NCI-H2227 (cell line): ENCODE measurements around the gene HMCN1.

Source experiments
- DNase-seq: peaks from one replicate; lab custom pipeline; 2025; ENCODE audit not compliant: unreplicated experiment; lab: John Stamatoyannopoulos, UW

HMCN1 gene

GRCh38 chr1:186063091-186063657 lies 329.0 kb downstream of the HMCN1 start:
- DNase-seq = no peak

- DNase-seq = no peak
Observed at GRCh38 chr1:186066411-186066810, 332.2 kb downstream of the HMCN1 start.

GRCh38 chr1:186073697-186074096 lies 339.5 kb downstream of the HMCN1 start:
- no peak for DNase-seq

- no peak for DNase-seq
Observed at GRCh38 chr1:186076006-186076405, 341.8 kb downstream of the HMCN1 start.

GRCh38 chr1:186078245-186078644 lies 344.1 kb downstream of the HMCN1 start:
- no peak for DNase-seq

GRCh38 chr1:186079084-186079684 lies 345.0 kb downstream of the HMCN1 start:
- no peak for DNase-seq

- DNase-seq = no peak
Observed at GRCh38 chr1:186082235-186082937, 348.2 kb downstream of the HMCN1 start.

- no peak for DNase-seq
Observed at GRCh38 chr1:186086583-186086982, 352.4 kb downstream of the HMCN1 start.

- no peak for DNase-seq
Observed at GRCh38 chr1:186089940-186090339, 355.7 kb downstream of the HMCN1 start.

- DNase-seq = no peak
Observed at GRCh38 chr1:186091222-186091720, 357.1 kb downstream of the HMCN1 start.

- DNase-seq = no peak
Observed at GRCh38 chr1:186093437-186093836, 359.2 kb downstream of the HMCN1 start.

- DNase-seq = no peak
Observed at GRCh38 chr1:186094172-186094571, 360.0 kb downstream of the HMCN1 start.

- DNase-seq = no peak
Observed at GRCh38 chr1:186099336-186100104, 365.3 kb downstream of the HMCN1 start.

GRCh38 chr1:186102107-186102506 lies 367.9 kb downstream of the HMCN1 start:
- no peak for DNase-seq

- no peak for DNase-seq
Observed at GRCh38 chr1:186102547-186103148, 368.5 kb downstream of the HMCN1 start.

- no peak for DNase-seq
Observed at GRCh38 chr1:186104459-186104858, 370.3 kb downstream of the HMCN1 start.

GRCh38 chr1:186112280-186112679 lies 378.1 kb downstream of the HMCN1 start:
- DNase-seq = no peak

- no peak for DNase-seq
Observed at GRCh38 chr1:186113461-186113860, 379.3 kb downstream of the HMCN1 start.

GRCh38 chr1:186118724-186119123 lies 384.5 kb downstream of the HMCN1 start:
- DNase-seq = no peak

- DNase-seq = no peak
Observed at GRCh38 chr1:186122837-186123236, 388.6 kb downstream of the HMCN1 start.

- no peak for DNase-seq
Observed at GRCh38 chr1:186125035-186125434, 390.8 kb downstream of the HMCN1 start.
